Smooth muscle cell (in vitro differentiated cells): Measurements from ENCODE around the gene FLII. TPM values are rescaled to one million over a fixed set of nuclear protein-coding genes. Genes with fewer than 3 reads are reported as not detected.

Experiments used
- DNase-seq: peaks from one replicate; lab custom pipeline; 2025; ENCODE audit not compliant: unreplicated experiment; lab: John Stamatoyannopoulos, UW
- H2AFZ ChIP-seq: fragments of 200-600 bp; sonication (generic); 2 replicates; pipeline ENCODE4 v1.6.0; 2016; ENCODE audit warnings: antibody characterized with exemption, low read depth, mild to moderate bottlenecking
- H3F3A ChIP-seq: fragments of 200-600 bp; sonication (generic); 2 replicates; pipeline ENCODE4 v1.6.0; 2017; ENCODE audit warnings: antibody characterized with exemption, low read depth
- H3K27ac ChIP-seq: fragments of 200-600 bp; sonication (generic); 2 replicates; pipeline ENCODE4 v1.5.1; 2016; ENCODE audit warnings: low read depth, mild to moderate bottlenecking
- H3K27me3 ChIP-seq: fragments of 200-600 bp; sonication (generic); 2 replicates; pipeline ENCODE4 v1.6.1; 2016; ENCODE audit warnings: low read depth, mild to moderate bottlenecking
- H3K36me3 ChIP-seq: fragments of 200-600 bp; sonication (generic); 2 replicates; pipeline ENCODE4 v1.5.1; 2016; ENCODE audit warnings: low read depth
- H3K4me1 ChIP-seq: fragments of 200-600 bp; sonication (generic); 2 replicates; pipeline ENCODE4 v1.5.1; 2016; ENCODE audit warnings: low read depth
- H3K4me2 ChIP-seq: fragments of 200-600 bp; sonication (generic); 2 replicates; pipeline ENCODE4 v1.6.0; 2016; ENCODE audit warnings: mild to moderate bottlenecking
- H3K4me3 ChIP-seq: fragments of 200-600 bp; sonication (generic); 2 replicates; pipeline ENCODE4 v1.5.1; 2016; ENCODE audit warnings: mild to moderate bottlenecking
- H3K79me2 ChIP-seq: fragments of 200-600 bp; sonication (generic); 2 replicates; pipeline ENCODE4 v1.6.0; 2016; ENCODE audit warnings: low read depth, mild to moderate bottlenecking
- H3K9ac ChIP-seq: fragments of 200-600 bp; sonication (generic); 2 replicates; pipeline ENCODE4 v1.6.0; 2016; ENCODE audit warnings: low read depth
- H3K9me3 ChIP-seq: fragments of 200-600 bp; sonication (generic); replicated peaks from 2 replicates; pipeline ENCODE4 v1.5.1; 2016; ENCODE audit warnings: low read depth
- H4K20me1 ChIP-seq: fragments of 200-600 bp; sonication (generic); 2 replicates; pipeline ENCODE4 v1.6.0; 2016; ENCODE audit warnings: low read depth
- CTCF ChIP-seq: fragments of 200-600 bp; sonication (generic); IDR thresholded peaks from 2 replicates; pipeline ENCODE4 v1.5.1; 2017; ENCODE audit warnings: borderline replicate concordance, mild to moderate bottlenecking, antibody characterized with exemption; ENCODE audit not compliant: insufficient read depth, poor library complexity, severe bottlenecking
- WGBS: methylation state at CpG from one replicate; pipeline ENCODE4 v1.1.7; 2016; ENCODE audit warnings: low lambda C conversion rate; 5-methylcytosine and 5-hydroxymethylcytosine counted together
- polyA plus RNA-seq: library from polyadenylated mRNA; unstranded; fragments of >200 nt; fragmentation: Nextera tagmentation; extraction: Ambion mirVana; gene quantifications from 2 replicates; pipeline ENCODE4 v1.2.1, GENCODE V29; 2016
- total RNA-seq: library from RNA; depleted of rRNA; stranded (reverse); fragments of >200 nt; gene quantifications from 2 replicates; pipeline ENCODE4 v1.2.3, GENCODE V29; 2014

The FLII gene
- total and polyA plus RNA-seq, 2 experiments from 2014 or later, result 132 to 188 TPM

GRCh38 chr17:18225121-18225641, 33.4 kb downstream of the FLII start, which contains the start of gene LLGL1:
TSS of gene LLGL1 (plus strand) at chr17:18225635. CDS start at chr17:18225683, 48 bp downstream.
- peak within 1 kb of the TSS; percentile 76 for H3K4me3 ChIP-seq
- DNase-seq, result peak; percentile 89
- WGBS, result under 1% methylated on average over 18 of the region's 60 CpGs
- peaks cover 45% of the 10 kb centered on the region for H3K79me2 ChIP-seq
- no peaks in the 10 kb centered on the region for H3K9me3 ChIP-seq
- H3F3A ChIP-seq, result no peaks in the 10 kb centered on the region
- peak within 1 kb of the TSS; percentile 84 for H3K27ac ChIP-seq
- H3K9ac ChIP-seq, result peak within 1 kb of the TSS; percentile 85
- H4K20me1 ChIP-seq, result peaks cover 39% of the 10 kb centered on the region
- peak within 1 kb of the TSS; percentile 96 for H3K4me2 ChIP-seq
- H3K27me3 ChIP-seq, result no peaks in the 10 kb centered on the region
- no peak for TF ChIP-seq CTCF
- peak within 1 kb of the TSS; percentile 80 for H2AFZ ChIP-seq
- H3K4me1 ChIP-seq, result peaks cover 27% of the 10 kb centered on the region
- no peaks in the 10 kb centered on the region for H3K36me3 ChIP-seq

GRCh38 chr17:18224387-18225120, 34.0 kb downstream of the FLII start:
- 6% methylated on average over 23 of the region's 23 CpGs for WGBS
- DNase-seq, result peak; percentile 35

GRCh38 chr17:18224053-18224386, 34.5 kb downstream of the FLII start:
- WGBS, result 74% methylated on average over 4 of the region's 4 CpGs
- no peak for TF ChIP-seq CTCF
- Histone ChIP-seq H3K27ac (peak overlapping the region; percentile 84), H2AFZ (peak overlapping the region; percentile 80), H3K4me1 (peaks cover 24% of the 10 kb centered on the region), H3K27me3 (no peaks in the 10 kb centered on the region), H3K9me3 (no peaks in the 10 kb centered on the region), H3K36me3 (no peaks in the 10 kb centered on the region), H3K9ac (peak overlapping the region; percentile 36), H4K20me1 (peaks cover 27% of the 10 kb centered on the region), H3K4me2 (peak overlapping the region; percentile 79), H3K4me3 (no peak overlapping the region), H3K79me2 (peaks cover 33% of the 10 kb centered on the region), H3F3A (no peaks in the 10 kb centered on the region)
- no peak for DNase-seq

More at GRCh38 chr17:18224387-18225120, 34.0 kb downstream of the FLII start:
- peak overlapping the region; percentile 28 for H3K4me3 ChIP-seq
- H3F3A ChIP-seq, result no peaks in the 10 kb centered on the region
- peak overlapping the region; percentile 79 for H3K4me2 ChIP-seq
- peak overlapping the region; percentile 36 for H3K9ac ChIP-seq
- H3K79me2 ChIP-seq, result peaks cover 38% of the 10 kb centered on the region
- peaks cover 23% of the 10 kb centered on the region for H3K4me1 ChIP-seq
- no peak for TF ChIP-seq CTCF
- H2AFZ ChIP-seq, result peak overlapping the region; percentile 80
- no peaks in the 10 kb centered on the region for H3K9me3 ChIP-seq
- no peaks in the 10 kb centered on the region for H3K36me3 ChIP-seq
- no peaks in the 10 kb centered on the region for H3K27me3 ChIP-seq
- H4K20me1 ChIP-seq, result peaks cover 33% of the 10 kb centered on the region
- peak overlapping the region; percentile 84 for H3K27ac ChIP-seq
